Measurements from ENCODE around the gene LKAAEAR1.

Gene LKAAEAR1

DNA sequence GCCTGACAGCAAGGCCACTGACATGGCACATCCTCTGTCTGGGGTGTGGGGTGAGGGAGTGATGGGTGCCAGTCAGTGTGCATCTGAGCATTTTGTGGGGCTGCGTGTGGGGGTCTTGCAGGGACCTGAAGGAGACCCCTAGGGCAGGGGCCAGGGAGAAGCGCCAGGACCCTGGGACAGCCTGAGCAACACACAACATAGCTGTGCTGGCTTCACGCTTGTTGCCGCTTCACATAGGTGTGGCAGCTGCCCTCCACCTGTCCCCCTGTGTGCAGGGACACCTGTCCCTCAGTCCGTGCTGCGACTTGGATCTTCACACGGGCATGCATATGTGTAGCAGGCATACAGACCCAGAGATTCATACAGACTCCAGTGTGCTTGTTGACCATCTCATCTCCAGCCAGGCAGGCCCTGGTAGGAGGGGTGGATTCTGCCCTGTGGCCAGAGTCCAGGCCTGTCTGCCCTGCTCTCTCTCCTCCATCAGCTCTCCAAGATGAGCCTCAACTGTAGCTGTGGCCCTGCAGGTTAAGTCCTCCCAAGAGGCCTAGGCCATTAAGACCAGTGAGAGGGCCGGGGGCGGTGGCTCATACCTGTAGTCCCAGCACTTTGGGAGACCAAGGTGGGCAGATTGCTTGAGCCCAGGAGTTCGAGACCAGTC lies 26.3 kb upstream of the LKAAEAR1 start (continued):
- TF ChIP-seq ZNF565 (CRISPR knock-in tag; conservative IDR thresholded peaks at IDR 0.05; ENCODE audit: low read depth) (no peak), ISL1 (CRISPR knock-in tag; IDR thresholded peaks at IDR 0.05) (no peak), TCF4 (CRISPR knock-in tag; IDR thresholded peaks at IDR 0.05; ENCODE audit: borderline replicate concordance) (no peak), TOX (CRISPR knock-in tag; IDR thresholded peaks at IDR 0.05; ENCODE audit: borderline replicate concordance) (no peak)
- TF ChIP-seq, protein P1, sequence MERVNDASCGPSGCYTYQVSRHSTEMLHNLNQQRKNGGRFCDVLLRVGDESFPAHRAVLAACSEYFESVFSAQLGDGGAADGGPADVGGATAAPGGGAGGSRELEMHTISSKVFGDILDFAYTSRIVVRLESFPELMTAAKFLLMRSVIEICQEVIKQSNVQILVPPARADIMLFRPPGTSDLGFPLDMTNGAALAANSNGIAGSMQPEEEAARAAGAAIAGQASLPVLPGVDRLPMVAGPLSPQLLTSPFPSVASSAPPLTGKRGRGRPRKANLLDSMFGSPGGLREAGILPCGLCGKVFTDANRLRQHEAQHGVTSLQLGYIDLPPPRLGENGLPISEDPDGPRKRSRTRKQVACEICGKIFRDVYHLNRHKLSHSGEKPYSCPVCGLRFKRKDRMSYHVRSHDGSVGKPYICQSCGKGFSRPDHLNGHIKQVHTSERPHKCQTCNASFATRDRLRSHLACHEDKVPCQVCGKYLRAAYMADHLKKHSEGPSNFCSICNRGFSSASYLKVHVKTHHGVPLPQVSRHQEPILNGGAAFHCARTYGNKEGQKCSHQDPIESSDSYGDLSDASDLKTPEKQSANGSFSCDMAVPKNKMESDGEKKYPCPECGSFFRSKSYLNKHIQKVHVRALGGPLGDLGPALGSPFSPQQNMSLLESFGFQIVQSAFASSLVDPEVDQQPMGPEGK (CRISPR knock-in tag; IDR thresholded peaks at IDR 0.05; ENCODE audit: borderline replicate concordance), result no peak

DNA sequence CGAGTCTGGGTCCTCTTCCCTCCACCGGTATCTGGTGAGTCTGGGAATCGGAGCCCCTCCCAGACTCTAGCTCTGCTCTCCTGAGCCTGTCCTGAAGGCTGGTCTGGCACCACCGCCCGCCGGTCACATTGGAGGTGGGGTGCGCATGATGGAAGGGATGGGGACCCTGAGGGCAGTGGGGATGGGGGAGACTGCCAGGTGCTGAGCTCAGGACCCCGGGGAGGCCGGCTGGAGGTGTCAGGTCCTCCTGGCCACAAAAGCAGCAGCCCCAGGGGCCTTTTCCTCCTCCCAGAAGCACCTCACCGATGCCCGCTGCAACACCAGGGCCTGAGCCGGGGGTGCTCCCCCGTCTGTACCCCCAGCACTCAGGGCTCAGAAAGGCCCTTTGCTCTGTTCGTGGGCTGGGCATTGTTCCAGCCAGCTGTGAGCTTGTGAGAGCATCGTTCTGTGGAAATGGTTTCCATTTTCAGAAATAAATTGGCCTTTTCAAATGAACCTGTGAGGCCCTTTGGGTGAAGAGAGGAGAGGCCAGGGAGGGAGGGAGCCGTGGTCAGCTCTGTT lies 25.7 kb upstream of the LKAAEAR1 start:
- TF ChIP-seq ZNF70 (CRISPR knock-in tag; IDR thresholded peaks at IDR 0.05) (no peak), PPARA (CRISPR knock-in tag; IDR thresholded peaks at IDR 0.05; ENCODE audit: borderline replicate concordance) (no peak), CSDC2 (CRISPR knock-in tag; IDR thresholded peaks at IDR 0.05) (no peak), TOX (CRISPR knock-in tag; IDR thresholded peaks at IDR 0.05; ENCODE audit: borderline replicate concordance) (no peak), TCF4 (CRISPR knock-in tag; IDR thresholded peaks at IDR 0.05; ENCODE audit: borderline replicate concordance) (no peak), ZFP3 (CRISPR knock-in tag; IDR thresholded peaks at IDR 0.05) (no peak)
- TF ChIP-seq, protein P2, sequence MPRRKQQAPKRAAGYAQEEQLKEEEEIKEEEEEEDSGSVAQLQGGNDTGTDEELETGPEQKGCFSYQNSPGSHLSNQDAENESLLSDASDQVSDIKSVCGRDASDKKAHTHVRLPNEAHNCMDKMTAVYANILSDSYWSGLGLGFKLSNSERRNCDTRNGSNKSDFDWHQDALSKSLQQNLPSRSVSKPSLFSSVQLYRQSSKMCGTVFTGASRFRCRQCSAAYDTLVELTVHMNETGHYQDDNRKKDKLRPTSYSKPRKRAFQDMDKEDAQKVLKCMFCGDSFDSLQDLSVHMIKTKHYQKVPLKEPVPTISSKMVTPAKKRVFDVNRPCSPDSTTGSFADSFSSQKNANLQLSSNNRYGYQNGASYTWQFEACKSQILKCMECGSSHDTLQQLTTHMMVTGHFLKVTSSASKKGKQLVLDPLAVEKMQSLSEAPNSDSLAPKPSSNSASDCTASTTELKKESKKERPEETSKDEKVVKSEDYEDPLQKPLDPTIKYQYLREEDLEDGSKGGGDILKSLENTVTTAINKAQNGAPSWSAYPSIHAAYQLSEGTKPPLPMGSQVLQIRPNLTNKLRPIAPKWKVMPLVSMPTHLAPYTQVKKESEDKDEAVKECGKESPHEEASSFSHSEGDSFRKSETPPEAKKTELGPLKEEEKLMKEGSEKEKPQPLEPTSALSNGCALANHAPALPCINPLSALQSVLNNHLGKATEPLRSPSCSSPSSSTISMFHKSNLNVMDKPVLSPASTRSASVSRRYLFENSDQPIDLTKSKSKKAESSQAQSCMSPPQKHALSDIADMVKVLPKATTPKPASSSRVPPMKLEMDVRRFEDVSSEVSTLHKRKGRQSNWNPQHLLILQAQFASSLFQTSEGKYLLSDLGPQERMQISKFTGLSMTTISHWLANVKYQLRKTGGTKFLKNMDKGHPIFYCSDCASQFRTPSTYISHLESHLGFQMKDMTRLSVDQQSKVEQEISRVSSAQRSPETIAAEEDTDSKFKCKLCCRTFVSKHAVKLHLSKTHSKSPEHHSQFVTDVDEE (CRISPR knock-in tag; IDR thresholded peaks at IDR 0.05), result no peak
- TF ChIP-seq, protein P3, sequence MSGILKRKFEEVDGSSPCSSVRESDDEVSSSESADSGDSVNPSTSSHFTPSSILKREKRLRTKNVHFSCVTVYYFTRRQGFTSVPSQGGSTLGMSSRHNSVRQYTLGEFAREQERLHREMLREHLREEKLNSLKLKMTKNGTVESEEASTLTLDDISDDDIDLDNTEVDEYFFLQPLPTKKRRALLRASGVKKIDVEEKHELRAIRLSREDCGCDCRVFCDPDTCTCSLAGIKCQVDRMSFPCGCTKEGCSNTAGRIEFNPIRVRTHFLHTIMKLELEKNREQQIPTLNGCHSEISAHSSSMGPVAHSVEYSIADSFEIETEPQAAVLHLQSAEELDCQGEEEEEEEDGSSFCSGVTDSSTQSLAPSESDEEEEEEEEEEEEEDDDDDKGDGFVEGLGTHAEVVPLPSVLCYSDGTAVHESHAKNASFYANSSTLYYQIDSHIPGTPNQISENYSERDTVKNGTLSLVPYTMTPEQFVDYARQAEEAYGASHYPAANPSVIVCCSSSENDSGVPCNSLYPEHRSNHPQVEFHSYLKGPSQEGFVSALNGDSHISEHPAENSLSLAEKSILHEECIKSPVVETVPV (CRISPR knock-in tag; IDR thresholded peaks at IDR 0.05), result no peak
- TF ChIP-seq, protein P4, sequence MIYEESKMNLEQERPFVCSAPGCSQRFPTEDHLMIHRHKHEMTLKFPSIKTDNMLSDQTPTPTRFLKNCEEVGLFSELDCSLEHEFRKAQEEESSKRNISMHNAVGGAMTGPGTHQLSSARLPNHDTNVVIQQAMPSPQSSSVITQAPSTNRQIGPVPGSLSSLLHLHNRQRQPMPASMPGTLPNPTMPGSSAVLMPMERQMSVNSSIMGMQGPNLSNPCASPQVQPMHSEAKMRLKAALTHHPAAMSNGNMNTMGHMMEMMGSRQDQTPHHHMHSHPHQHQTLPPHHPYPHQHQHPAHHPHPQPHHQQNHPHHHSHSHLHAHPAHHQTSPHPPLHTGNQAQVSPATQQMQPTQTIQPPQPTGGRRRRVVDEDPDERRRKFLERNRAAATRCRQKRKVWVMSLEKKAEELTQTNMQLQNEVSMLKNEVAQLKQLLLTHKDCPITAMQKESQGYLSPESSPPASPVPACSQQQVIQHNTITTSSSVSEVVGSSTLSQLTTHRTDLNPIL (CRISPR knock-in tag; IDR thresholded peaks at IDR 0.05; ENCODE audit: low read depth), result no peak
- ATAC-seq, result no peak

DNA sequence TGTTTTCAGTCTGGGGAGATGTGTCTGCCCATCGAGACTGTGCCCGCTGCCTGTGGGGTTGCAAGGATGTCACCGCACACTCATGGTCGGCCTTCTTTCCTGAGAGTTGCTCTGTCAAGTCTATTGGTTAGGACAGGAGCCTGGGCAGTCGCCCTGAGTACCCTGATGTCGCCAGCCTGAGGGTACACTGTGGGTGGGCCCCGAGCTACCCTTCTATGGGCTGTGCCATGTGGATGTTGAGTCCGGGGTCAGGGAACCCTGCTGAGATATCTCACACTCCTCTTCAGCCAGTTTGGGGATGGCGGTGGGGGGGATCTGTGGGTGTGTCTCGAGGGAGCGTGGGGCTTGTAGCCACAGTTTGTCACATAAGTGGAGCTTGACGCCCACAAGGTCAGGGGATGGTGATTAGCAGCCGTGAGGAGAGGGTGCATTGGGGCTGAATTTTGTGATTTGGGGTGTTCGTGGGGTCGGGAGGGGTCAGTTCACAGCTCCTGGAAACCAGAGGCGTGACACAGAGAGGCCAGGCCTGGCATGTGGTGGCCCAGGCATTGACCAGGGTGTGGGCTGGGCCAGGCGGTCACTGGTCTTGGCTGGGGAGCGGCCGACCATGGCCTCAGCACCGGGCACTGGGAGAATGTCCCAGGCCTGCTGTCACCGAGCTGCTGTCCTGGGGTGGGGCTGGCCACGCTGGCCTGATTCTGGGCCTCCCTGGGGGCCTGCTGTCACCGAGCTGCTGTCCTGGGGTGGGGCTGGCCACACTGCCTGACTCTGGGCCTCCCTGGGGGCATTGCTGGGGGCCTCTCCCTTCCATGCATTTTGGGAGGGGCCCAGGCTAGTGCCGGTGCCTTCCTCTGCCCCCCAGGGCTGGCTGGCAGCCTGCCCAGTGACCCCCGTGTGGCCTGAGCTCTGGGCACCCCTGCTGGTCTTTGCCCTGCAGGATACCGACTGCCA lies 24.8 kb upstream of the LKAAEAR1 start:
- TF ChIP-seq PPARA (CRISPR knock-in tag; IDR thresholded peaks at IDR 0.05; ENCODE audit: borderline replicate concordance) (no peak), ARNTL (CRISPR knock-in tag; IDR thresholded peaks at IDR 0.05; ENCODE audit: borderline replicate concordance, low read depth) (no peak), GLIS3 (CRISPR knock-in tag; IDR thresholded peaks at IDR 0.05) (no peak), ZC3H10 (CRISPR knock-in tag; IDR thresholded peaks at IDR 0.05) (no peak), CSDC2 (CRISPR knock-in tag; IDR thresholded peaks at IDR 0.05) (no peak), ZNF8 (CRISPR knock-in tag; IDR thresholded peaks at IDR 0.05) (no peak), TCF4 (CRISPR knock-in tag; IDR thresholded peaks at IDR 0.05; ENCODE audit: borderline replicate concordance) (no peak), ZFP3 (CRISPR knock-in tag; IDR thresholded peaks at IDR 0.05) (no peak), RARB (CRISPR knock-in tag; IDR thresholded peaks at IDR 0.05) (no peak), ESRRG (CRISPR knock-in tag; IDR thresholded peaks at IDR 0.05) (no peak), ZNF70 (CRISPR knock-in tag; IDR thresholded peaks at IDR 0.05) (no peak), ZNF565 (CRISPR knock-in tag; conservative IDR thresholded peaks at IDR 0.05; ENCODE audit: low read depth) (no peak), BACH2 (CRISPR knock-in tag; IDR thresholded peaks at IDR 0.05; ENCODE audit: borderline replicate concordance) (no peak), ZFP30 (CRISPR knock-in tag; IDR thresholded peaks at IDR 0.05) (no peak)
- TF ChIP-seq, protein P4 (CRISPR knock-in tag; IDR thresholded peaks at IDR 0.05; ENCODE audit: low read depth), result no peak
- TF ChIP-seq, protein P5, sequence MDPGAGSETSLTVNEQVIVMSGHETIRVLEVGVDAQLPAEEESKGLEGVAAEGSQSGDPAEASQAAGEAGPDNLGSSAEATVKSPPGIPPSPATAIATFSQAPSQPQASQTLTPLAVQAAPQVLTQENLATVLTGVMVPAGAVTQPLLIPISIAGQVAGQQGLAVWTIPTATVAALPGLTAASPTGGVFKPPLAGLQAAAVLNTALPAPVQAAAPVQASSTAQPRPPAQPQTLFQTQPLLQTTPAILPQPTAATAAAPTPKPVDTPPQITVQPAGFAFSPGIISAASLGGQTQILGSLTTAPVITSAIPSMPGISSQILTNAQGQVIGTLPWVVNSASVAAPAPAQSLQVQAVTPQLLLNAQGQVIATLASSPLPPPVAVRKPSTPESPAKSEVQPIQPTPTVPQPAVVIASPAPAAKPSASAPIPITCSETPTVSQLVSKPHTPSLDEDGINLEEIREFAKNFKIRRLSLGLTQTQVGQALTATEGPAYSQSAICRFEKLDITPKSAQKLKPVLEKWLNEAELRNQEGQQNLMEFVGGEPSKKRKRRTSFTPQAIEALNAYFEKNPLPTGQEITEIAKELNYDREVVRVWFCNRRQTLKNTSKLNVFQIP (CRISPR knock-in tag; IDR thresholded peaks at IDR 0.05; ENCODE audit: borderline replicate concordance, low read depth), result no peak
- TF ChIP-seq, protein P1 (CRISPR knock-in tag; IDR thresholded peaks at IDR 0.05; ENCODE audit: borderline replicate concordance), result no peak
- no peak for ATAC-seq

Measured in SK-N-SH treated with all-trans-retinoic acid at 6 μM for 48 hours (cell line).